Esophagus muscularis mucosa (tissue), 3 donors: ENCODE measurements around the gene BICD2.

Source experiments
- POLR2A ChIP-seq: fragments of 450-650 bp; IDR thresholded peaks from one replicate; pipeline ENCODE4 v1.6.1; 2017; ENCODE audit warnings: antibody characterized with exemption, moderate library complexity, mild to moderate bottlenecking, low read depth
- TF ChIP-seq, protein P1 (sequence below), 3 experiments: fragments of 200-600 bp in 2 of 3; fragments of 450-650 bp in 1 of 3; sonication (generic) in 2 of 3; IDR thresholded peaks; one replicate each; pipeline ENCODE4 v1.5.1; 2017 to 2019; ENCODE audit warnings: antibody characterized with exemption in 3 of 3, mild to moderate bottlenecking in 2 of 3, moderate library complexity in 1 of 3

DNA sequence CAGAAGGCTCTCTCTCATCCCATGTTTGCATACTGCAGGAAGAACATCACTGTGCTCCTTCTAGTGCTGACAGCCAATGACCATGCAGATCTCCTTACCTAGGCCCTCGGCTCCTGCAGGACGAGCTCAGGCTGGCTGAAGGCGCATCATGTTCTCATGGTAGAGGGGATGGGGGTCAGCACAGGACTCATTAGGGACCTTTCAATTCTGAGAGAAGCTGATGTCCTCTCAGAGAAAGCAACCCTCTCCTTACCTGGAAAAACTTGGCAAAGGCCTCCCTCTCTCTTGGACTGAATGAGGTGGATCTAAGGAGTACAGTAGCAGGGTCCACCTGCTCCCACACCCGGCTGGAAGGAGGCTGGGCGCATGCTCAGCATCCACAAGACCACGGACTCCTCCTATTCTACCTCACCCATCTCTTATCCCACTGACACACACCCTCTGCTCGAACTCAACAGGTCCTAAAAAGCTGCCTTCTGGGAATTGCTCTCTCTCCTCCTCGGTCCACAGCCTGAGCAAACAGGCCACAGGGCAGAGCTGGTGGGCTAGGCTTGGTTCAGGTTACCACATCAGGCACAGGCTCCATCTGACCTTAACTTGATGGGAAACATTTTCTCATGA lies 97.6 kb downstream of the BICD2 start:
- TF ChIP-seq, protein P1, sequence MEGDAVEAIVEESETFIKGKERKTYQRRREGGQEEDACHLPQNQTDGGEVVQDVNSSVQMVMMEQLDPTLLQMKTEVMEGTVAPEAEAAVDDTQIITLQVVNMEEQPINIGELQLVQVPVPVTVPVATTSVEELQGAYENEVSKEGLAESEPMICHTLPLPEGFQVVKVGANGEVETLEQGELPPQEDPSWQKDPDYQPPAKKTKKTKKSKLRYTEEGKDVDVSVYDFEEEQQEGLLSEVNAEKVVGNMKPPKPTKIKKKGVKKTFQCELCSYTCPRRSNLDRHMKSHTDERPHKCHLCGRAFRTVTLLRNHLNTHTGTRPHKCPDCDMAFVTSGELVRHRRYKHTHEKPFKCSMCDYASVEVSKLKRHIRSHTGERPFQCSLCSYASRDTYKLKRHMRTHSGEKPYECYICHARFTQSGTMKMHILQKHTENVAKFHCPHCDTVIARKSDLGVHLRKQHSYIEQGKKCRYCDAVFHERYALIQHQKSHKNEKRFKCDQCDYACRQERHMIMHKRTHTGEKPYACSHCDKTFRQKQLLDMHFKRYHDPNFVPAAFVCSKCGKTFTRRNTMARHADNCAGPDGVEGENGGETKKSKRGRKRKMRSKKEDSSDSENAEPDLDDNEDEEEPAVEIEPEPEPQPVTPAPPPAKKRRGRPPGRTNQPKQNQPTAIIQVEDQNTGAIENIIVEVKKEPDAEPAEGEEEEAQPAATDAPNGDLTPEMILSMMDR (IDR thresholded peaks at IDR 0.05), result no peak
- no peak for TF ChIP-seq POLR2A
